Lung (tissue), 12 donors: ENCODE data around the gene DLST. TPM values are rescaled to one million over a fixed set of nuclear protein-coding genes. Genes with fewer than 3 reads are reported as not detected.

ENCODE experiments used
- ATAC-seq: fragments of 200-7000 bp; cut with Tn5 transposase; one replicate; pipeline ENCODE4 v1.9.1; 2020; ENCODE audit warnings: moderate number of reproducible peaks; ENCODE audit not compliant: insufficient read depth, low FRiP score
- DNase-seq, 3 donors: peaks; one replicate each; pipeline ENCODE4 v3.0.0-alpha.2; 2013 to 2017
- H3K27ac ChIP-seq, 2 donors: one replicate each; pipeline ENCODE4 v1.5.1; 2013; ENCODE audit warnings: mild to moderate bottlenecking in 2 of 2, moderate library complexity in 2 of 2, control low read depth in 1 of 2, inconsistent platforms in 1 of 2, low read depth in 1 of 2, low read length in 1 of 2
- H3K27me3 ChIP-seq, 3 donors: one replicate each; pipeline ENCODE4 v1.5.1; 2013; ENCODE audit warnings: low read length in 2 of 3; ENCODE audit not compliant: control insufficient read depth in 3 of 3, insufficient read depth in 3 of 3
- H3K36me3 ChIP-seq, 4 donors: one replicate each; pipeline ENCODE4 v1.5.1; 2013; ENCODE audit warnings: low read length in 4 of 4, mild to moderate bottlenecking in 1 of 4, moderate library complexity in 1 of 4; ENCODE audit not compliant: control insufficient read depth in 4 of 4, insufficient read depth in 4 of 4
- H3K4me1 ChIP-seq, 5 donors: one replicate each; pipeline ENCODE4 v1.5.1; 2013; ENCODE audit warnings: low read length in 5 of 5, mild to moderate bottlenecking in 2 of 5, moderate library complexity in 1 of 5; ENCODE audit not compliant: control insufficient read depth in 5 of 5, insufficient read depth in 5 of 5
- H3K4me3 ChIP-seq: one replicate; pipeline ENCODE4 v1.5.1; 2013; ENCODE audit warnings: mild to moderate bottlenecking, control low read depth, moderate library complexity
- H3K9ac ChIP-seq, 2 donors: one replicate each; pipeline ENCODE4 v1.5.1; 2013; ENCODE audit warnings: low read length in 2 of 2, control low read depth in 1 of 2; ENCODE audit not compliant: insufficient read depth in 1 of 2
- H3K9me3 ChIP-seq, 4 donors: one replicate each; pipeline ENCODE4 v1.5.1; 2013; ENCODE audit warnings: low read length in 3 of 4, mild to moderate bottlenecking in 1 of 4, moderate library complexity in 1 of 4; ENCODE audit not compliant: control insufficient read depth in 4 of 4, insufficient read depth in 3 of 4
- CTCF ChIP-seq: IDR thresholded peaks from 2 replicates; pipeline ENCODE4 v1.5.1; 2012; ENCODE audit warnings: mild to moderate bottlenecking; ENCODE audit errors: control extremely low read depth, extremely low read depth
- WGBS, 2 donors: extraction: QIAGEN DNeasy Blood & Tissue Kit; methylation state at CpG; one replicate each; pipeline ENCODE4 v1.1.7; 2013; 5-methylcytosine and 5-hydroxymethylcytosine counted together
- polyA plus RNA-seq, 2 donors: library from polyadenylated mRNA; stranded (reverse); fragments of 200-250 nt; gene quantifications; one replicate each; pipeline ENCODE4 v1.2.1, GENCODE V29; 2013
- total RNA-seq, 2 donors: library from RNA; depleted of rRNA in 1 of 2; stranded (reverse); fragments of >200 nt in 1 of 2; gene quantifications; one replicate each; pipeline ENCODE4 v1.2.1, GENCODE V29; 2014 to 2021
- donor health status: control.
- donor health status: control.
- donor health status: Bipolar disorder and iron deficiency.
- donor health status: healthy.
- donor health status: DM: yes; HTN: yes; CAD: no.

DLST gene
- total and polyA plus RNA-seq, 4 donors = 37.3 to 79.1 (median 69.5) TPM

GRCh38 chr14:74909501-74909900, 27.8 kb downstream of the DLST start:
- Histone ChIP-seq H3K4me3 (no peak overlapping the region), H3K9ac (no peak overlapping the region), H3K9me3 (no peaks in the 10 kb centered on the region), H3K36me3 (peaks cover 0 to 10% (median 1%) of the 10 kb centered on the region in 4 donors), H3K4me1 (peaks cover 0 to 18% (median 7%) of the 10 kb centered on the region in 5 donors), H3K27ac (no peak overlapping the region), H3K27me3 (no peaks in the 10 kb centered on the region)
- TF ChIP-seq CTCF = no peak
- no peak for ATAC-seq
- WGBS, 2 donors = 90 to 95% methylated on average over 14 of the region's 14 CpGs
- no peak for DNase-seq

DNA sequence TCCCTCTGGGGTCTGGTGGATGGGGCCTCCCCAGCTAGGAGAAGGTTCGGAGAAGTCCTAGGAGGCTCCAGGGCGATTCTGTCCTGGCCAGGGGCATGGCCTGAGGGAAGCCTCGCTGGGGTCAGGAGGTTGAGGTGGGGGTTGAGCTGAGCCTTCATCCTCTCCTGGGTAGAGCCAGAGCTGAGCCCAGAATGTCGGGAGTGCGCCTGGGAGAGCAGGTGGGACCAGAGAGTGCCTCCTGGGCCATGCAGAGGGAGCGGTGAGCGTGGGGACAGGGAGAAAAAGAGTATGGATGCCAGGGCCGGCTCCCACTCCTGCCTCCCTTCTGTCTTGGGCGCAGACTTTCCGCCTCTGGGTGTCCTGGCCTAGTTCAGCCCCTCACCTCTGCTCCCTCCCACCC, 28.2 kb downstream of the DLST start:
- DNase-seq (no peak), ATAC-seq (no peak)
- WGBS, 2 donors = 92 to 97% methylated on average over 9 to 10 of the region's 10 CpGs
- H3K36me3 ChIP-seq = peaks cover 0 to 10% (median 1%) of the 10 kb centered on the region in 4 donors
- no peak overlapping the region for H3K4me3 ChIP-seq
- H3K27ac ChIP-seq = no peak overlapping the region
- H3K9ac ChIP-seq = no peak overlapping the region
- peaks cover 0 to 18% (median 7%) of the 10 kb centered on the region in 5 donors for H3K4me1 ChIP-seq
- TF ChIP-seq CTCF = no peak
- no peaks in the 10 kb centered on the region for H3K27me3 ChIP-seq
- H3K9me3 ChIP-seq = no peaks in the 10 kb centered on the region

DNA sequence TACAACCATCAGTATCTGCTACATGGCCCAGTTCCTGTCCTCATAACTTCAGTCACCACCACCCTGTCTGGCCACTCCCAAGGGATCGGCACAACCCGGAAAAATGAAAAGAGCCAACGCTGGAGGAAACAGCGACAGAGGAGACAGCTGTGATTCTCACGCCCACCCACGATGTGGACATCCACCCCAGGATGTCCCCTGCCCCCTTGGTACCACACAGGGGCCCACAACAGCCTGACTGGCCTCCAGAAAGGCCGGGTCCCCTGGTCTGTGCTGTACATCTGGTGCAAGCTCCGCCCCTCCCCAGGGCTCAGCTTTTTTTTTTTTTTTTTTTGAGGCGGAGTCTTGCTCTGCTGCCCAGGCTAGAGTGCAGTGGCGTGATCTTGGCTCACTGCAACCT, 28.8 kb downstream of the DLST start:
- Histone ChIP-seq H3K9ac (no peak overlapping the region), H3K9me3 (no peaks in the 10 kb centered on the region), H3K27ac (no peak overlapping the region), H3K4me1 (peaks cover 0 to 18% (median 7%) of the 10 kb centered on the region in 5 donors), H3K27me3 (no peaks in the 10 kb centered on the region), H3K4me3 (no peak overlapping the region), H3K36me3 (peaks cover 0 to 5% (median 1%) of the 10 kb centered on the region in 4 donors)
- ATAC-seq (no peak), DNase-seq (no peak)
- no peak for TF ChIP-seq CTCF
- 71 to 75% methylated on average over 7 to 10 of the region's 10 CpGs for WGBS, 2 donors

DNA sequence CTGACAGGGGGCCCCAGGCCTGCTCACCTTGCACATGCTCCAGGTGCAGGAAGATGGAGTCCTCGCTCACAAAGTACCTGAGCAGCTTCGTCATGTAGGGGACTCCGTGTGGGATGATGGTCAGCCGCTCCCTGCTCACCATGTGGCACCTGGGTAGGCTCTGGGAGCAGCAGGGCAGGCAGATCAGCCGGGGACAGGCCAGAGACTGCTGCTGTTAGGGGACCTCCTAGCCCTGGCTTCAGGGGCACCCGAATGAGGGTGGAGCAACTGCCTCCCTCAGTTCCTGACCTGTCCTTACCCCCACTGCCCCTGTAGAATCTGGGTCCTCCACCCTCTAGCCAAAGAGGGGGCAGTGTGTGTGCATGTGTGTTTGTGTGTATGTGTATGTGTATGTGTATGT, 29.5 kb downstream of the DLST start:
- no peaks in the 10 kb centered on the region for H3K27me3 ChIP-seq
- 93 to 94% methylated on average over 6 of the region's 6 CpGs for WGBS, 2 donors
- no peaks in the 10 kb centered on the region for H3K9me3 ChIP-seq
- DNase-seq (no peak), ATAC-seq (no peak)
- H3K36me3 ChIP-seq = peaks cover 0 to 5% (median 1%) of the 10 kb centered on the region in 4 donors
- no peak overlapping the region for H3K4me3 ChIP-seq
- H3K27ac ChIP-seq = no peak overlapping the region
- no peak overlapping the region for H3K9ac ChIP-seq
- H3K4me1 ChIP-seq = peaks cover 0 to 21% (median 7%) of the 10 kb centered on the region in 5 donors
- no peak for TF ChIP-seq CTCF
